Measurements from ENCODE around the gene TMEM154.
A peak's percentile ranks its signal among the peaks of the same experiment; 100 is the strongest.

Gene TMEM154

GRCh38 chr4:152643153-152644035 lies 36.4 kb downstream of the TMEM154 start:
- TF ChIP-seq, protein P1, sequence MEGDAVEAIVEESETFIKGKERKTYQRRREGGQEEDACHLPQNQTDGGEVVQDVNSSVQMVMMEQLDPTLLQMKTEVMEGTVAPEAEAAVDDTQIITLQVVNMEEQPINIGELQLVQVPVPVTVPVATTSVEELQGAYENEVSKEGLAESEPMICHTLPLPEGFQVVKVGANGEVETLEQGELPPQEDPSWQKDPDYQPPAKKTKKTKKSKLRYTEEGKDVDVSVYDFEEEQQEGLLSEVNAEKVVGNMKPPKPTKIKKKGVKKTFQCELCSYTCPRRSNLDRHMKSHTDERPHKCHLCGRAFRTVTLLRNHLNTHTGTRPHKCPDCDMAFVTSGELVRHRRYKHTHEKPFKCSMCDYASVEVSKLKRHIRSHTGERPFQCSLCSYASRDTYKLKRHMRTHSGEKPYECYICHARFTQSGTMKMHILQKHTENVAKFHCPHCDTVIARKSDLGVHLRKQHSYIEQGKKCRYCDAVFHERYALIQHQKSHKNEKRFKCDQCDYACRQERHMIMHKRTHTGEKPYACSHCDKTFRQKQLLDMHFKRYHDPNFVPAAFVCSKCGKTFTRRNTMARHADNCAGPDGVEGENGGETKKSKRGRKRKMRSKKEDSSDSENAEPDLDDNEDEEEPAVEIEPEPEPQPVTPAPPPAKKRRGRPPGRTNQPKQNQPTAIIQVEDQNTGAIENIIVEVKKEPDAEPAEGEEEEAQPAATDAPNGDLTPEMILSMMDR (conservative IDR thresholded peaks at IDR 0.05): no peak
- no peak for TF ChIP-seq ZFX (IDR thresholded peaks at IDR 0.05)
- no peak overlapping the region for H3K27ac ChIP-seq

DNA sequence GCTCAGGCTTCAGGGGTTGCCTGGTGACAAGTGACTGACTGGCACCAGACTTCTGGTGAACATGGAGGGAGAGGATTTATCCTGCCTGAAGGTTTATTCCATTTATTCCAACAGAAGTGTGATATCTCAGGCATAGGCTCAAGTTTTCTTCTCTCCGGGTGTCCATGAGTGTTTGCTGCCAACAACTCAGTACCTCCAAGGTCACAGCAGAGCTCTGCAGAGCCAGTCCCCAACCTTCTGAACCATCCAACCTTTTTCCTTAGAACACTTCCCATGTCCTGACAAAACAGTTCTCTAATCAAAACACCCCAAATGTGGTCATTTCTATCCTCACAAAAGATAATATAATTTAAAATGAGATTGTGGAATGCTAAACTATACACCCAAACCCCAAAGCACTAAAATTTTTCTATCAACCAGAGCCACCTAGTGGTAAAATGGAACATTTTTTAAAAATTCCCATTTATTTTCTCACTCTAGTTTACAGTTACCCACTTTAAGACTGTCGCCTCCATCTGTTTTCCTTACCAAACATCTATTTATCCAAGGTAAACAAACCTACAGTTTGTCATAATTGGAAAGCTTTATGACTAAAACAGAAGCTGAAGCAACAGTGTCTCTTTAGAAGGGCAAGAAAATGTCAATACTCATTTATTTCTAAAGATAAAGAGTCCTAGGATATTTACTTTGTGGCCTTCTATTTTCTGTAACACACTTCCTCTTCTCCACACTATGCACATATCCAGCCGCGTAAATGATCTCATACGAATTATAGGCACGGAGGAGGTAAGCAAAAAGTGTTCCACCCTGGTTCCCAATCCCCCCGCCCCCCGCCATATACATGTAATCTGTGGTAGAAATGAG lies 39.5 kb downstream of the TMEM154 start:
- TF ChIP-seq, protein P1 (conservative IDR thresholded peaks at IDR 0.05): peak; percentile 75
- TF ChIP-seq ZFX (IDR thresholded peaks at IDR 0.05): no peak
- no peak overlapping the region; the same call in 1 of the 2 replicates for H3K27ac ChIP-seq

DNA sequence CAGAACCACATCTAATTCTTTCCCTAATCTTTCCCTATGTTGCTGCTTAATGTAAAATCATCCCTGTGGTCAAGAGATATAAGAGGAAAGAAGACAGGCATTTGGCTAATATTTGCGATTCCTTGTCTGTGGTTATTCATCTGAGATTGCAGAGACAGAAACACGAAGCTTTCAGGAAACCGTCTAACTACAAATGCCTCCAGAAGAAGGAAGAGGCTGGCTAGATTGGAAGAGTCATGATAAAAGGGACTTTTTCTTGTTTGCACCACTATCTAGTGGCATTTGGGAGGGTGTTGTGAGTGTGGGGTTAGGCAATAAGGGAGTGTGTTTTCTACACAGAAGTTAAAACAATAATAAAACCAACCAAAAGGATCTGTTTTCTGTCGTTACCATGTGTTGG lies 43.9 kb downstream of the TMEM154 start:
- H3K27ac ChIP-seq: no peak overlapping the region
- TF ChIP-seq ZFX (IDR thresholded peaks at IDR 0.05): no peak
- TF ChIP-seq, protein P1 (conservative IDR thresholded peaks at IDR 0.05): no peak

DNA sequence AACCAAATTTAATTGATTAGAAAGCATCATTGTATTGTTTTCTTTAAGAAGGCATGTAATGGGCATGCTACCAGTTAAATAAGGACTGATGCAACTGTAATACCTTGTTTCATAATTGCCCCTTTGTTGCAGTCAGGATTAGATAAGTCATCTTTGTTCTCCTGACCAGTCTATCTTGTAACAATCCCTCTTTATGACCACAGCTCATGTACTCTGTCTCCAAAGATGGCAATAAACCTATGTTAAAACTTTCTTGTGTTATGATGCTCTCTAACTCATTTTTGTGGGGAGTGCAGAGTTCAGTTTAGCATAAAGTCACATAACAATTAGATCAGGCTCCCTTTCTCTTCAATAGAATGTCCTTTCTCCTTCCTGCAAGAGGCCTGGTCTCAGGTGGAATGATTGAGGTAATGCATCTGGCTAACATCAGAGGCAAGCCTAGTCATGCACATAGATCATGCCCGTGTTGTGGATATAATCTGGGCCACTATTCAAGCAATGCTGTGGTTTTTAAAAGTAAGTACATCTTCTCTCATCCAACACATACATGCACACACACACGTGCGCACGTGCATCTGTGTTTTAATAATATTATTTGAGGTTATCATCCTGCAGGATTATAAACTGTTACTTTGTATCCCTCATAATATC lies 45.6 kb downstream of the TMEM154 start:
- TF ChIP-seq ZFX (IDR thresholded peaks at IDR 0.05): no peak
- TF ChIP-seq, protein P1 (conservative IDR thresholded peaks at IDR 0.05): no peak
- no peak overlapping the region for H3K27ac ChIP-seq

GRCh38 chr4:152633118-152633517 lies 46.7 kb downstream of the TMEM154 start:
- no peak overlapping the region for H3K27ac ChIP-seq
- no peak for TF ChIP-seq ZFX (IDR thresholded peaks at IDR 0.05)
- TF ChIP-seq, protein P1 (conservative IDR thresholded peaks at IDR 0.05): no peak

- TF ChIP-seq ZFX (IDR thresholded peaks at IDR 0.05): no peak
- TF ChIP-seq, protein P1 (conservative IDR thresholded peaks at IDR 0.05): no peak
Measured at GRCh38 chr4:152630324-152630723, 49.5 kb downstream of the TMEM154 start.

More at GRCh38 chr4:152630324-152630723, 49.5 kb downstream of the TMEM154 start:
- no peak overlapping the region for H3K27ac ChIP-seq
